DMS114 treated with DMSO at 0.1 percent for 48 hours (cell line): Measurements from ENCODE around the gene ACOX3.
"Not testable (repeated sequence)": the region's sequence is repeated elsewhere in the genome, so short reads cannot be mapped to it uniquely, and the experiment has no call there.

Source experiments
- DNase-seq: peaks from one replicate; lab custom pipeline; 2025; ENCODE audit not compliant: unreplicated experiment; lab: John Stamatoyannopoulos, UW

ACOX3 gene

DNA sequence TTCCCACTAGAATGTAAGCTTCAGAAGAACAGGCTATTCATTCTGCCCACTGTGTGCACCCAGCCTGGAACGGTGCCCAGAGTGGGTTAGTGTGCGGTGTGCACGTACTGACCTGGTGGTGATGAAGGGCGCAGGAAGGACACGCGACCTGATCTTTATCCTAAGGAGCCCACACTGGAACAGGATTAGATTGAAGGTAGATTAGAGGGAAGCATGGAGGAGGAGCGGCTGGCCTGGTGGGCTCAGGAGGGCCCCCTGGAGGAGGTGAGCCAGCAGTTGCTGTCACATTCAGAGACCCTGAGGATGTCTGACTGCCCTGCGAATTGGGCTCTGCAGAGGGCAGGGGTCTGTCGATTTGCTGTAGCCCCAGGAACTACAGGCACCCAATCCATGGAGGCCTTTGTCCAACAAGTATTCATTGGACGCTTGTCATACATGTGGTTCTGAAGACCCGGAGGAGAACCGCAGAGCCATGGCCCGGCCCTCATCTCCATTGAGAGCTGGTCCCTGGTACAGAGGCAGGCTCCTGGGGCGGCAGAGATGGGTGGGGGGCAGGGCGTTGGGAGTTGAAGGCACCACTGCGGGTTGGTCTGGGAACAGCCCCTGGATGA lies 97.8 kb downstream of the ACOX3 start:
- DNase-seq, result no peak

DNA sequence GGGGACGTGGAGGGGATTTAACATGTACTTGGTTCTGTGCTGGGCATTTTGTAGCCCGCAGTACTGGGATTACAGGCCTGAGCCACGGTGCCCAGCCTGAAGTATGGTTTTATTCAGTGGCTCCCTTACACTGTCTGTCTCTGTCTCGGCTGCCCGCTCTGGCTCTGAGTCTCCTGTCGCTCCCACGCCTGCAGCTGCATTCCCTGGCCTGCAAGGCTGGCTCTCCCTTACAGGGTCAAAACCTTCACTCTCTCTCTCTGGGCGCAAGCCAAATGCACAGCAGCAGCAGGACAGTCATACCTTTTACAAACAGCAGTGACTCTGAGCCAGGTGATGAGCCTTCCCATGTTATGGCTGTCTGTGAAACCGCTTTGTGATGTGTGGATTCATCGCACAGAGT lies 98.8 kb downstream of the ACOX3 start:
- DNase-seq, result no peak

DNA sequence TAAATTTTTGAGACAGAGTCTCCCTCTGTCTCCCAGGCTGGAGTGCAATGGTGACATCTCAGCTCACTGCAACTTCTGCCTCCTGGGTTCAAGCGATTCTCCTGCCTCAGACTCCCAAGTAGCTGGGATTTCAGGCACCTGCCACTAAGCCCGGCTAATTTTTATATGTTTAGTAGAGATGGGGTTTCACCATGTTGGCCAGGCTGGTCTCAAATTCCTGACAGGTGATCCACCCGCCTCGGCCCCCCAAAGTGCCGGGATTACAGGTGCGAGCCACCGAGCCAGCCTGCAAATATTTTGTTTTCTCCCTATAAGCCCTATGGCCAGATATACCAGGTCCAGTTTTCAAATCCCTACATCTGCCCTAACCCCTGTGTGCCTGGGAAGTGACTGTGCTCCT lies 99.2 kb downstream of the ACOX3 start:
- DNase-seq, result not testable (repeated sequence)

DNA sequence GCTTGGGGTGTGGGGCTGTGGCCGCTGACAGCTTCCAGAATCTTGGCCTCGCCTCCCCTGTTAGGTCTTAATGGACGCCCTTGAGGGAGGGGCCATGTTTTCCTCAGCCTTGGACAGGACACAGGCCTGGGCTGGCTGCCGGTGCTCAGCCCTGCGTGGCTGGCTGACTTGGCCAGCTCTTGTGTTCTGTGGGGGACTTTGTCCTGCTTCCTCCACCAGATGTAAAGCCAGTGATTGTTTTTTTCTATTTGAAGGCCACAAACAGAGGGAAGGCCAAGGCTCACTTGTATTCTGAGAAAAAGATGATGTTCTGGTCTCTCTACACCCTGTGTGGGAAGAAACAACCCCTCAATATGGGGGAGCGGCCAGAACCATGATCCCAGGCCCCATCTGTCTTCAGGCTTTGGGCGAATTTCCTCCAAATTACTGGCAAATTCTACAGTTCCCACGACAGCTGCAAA lies 99.7 kb downstream of the ACOX3 start:
- no peak for DNase-seq

DNA sequence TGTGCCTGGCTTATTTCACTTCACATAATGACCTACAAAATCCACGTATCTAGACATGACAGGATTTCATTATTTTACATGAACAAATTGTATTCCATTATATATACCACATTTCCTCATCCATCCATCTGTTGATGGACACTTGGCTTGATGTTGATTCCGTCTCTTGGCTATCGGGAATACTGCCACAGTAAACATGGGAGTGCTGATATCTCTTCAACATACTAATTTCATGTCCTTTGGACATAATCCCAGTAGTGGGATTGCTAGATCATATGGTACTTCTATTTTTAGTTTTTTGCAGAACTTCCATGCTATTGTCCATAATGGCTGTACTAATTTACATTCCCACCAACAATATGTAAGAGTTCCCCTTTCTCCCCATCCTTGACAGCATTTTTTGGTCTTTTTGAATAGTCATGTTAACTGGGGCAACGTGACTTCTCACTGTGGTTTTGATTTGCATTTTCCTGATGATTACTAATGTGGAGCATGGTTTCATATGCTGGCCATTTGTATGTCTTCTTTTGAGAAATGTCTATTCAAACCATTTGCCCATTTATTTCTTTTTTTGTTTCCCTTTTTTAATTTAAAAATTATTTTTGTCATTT lies 102.1 kb downstream of the ACOX3 start:
- no peak for DNase-seq

DNA sequence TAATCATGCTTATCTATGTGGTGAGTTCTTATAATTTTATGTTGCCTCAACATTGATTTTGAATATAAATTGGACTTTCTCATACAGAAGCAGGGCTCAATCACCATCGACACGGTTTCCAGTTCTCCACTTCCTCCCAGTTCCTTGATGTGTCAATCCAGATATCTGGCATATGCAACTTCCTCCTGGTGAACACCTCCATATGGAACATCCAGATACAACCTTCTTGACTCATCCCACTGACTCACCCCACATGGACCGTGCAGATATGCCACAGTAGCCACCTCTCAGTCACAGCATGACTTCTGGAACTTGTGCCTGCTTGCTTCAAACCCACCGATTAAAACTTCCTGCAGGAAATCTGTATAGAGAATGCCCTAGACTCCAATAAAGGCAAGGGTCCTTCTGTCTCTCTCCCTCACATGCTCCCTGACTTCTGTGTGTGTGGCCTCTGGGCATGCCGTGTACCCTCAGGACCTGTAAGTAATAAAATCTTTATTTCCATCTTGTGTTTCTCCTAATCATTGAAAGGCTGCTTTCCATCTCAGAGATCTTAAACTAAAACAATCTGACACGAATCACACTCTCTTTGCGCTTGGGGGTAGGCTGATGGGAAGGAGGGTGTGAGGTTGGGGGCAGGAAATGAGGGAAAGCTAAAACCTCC lies 104.0 kb downstream of the ACOX3 start:
- DNase-seq, result no peak

DNA sequence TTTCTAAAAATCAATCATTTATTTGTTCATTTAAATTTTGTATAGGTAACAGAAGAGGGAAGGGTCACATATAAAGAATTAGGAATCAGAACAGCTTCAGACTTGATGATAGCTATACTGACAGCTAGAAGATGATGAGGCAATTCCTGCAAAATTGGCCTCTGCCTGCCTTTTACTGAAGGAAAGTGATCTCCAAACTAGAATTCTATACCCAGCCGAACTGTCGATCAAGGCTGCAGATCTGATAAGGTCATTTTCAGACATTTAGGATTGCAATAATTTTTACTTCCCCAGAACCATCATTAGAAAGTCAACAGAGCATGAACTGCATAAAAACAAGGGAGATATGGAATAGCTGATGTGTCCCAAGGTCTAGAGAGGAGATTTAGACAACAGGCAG lies 104.7 kb downstream of the ACOX3 start:
- no peak for DNase-seq

DNA sequence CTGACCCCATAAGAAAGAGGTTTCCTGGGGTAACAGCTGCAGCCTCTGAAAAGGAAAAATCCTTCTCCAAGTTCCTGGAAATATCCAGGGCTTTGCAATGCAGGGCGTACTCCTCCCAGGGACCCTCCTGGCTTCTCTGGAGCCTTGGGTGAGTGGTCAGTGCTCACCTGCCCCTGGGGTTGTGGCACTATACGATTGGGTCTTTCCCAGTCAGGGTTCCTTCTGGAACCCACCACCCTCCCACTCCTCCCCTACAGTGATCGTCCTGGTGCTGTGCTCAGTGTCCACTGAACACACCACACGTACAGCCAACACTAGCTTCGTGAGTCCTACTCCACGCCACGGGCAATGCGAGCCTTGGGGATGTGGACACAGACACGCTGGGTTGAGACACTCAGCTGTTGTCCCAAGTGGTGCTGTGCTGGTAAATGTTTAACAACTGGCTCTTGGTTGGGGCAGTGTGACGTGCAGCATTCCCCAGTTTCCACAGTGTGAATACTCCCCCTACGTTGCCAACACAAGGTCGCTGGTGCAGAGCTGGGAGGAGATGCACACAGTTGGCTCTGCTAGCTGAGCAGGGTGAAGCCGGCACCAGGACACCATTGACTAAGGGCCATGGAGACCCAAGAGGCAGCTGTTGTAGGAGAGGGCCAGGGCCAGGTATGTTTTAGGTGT lies 105.6 kb downstream of the ACOX3 start:
- no peak for DNase-seq

DNA sequence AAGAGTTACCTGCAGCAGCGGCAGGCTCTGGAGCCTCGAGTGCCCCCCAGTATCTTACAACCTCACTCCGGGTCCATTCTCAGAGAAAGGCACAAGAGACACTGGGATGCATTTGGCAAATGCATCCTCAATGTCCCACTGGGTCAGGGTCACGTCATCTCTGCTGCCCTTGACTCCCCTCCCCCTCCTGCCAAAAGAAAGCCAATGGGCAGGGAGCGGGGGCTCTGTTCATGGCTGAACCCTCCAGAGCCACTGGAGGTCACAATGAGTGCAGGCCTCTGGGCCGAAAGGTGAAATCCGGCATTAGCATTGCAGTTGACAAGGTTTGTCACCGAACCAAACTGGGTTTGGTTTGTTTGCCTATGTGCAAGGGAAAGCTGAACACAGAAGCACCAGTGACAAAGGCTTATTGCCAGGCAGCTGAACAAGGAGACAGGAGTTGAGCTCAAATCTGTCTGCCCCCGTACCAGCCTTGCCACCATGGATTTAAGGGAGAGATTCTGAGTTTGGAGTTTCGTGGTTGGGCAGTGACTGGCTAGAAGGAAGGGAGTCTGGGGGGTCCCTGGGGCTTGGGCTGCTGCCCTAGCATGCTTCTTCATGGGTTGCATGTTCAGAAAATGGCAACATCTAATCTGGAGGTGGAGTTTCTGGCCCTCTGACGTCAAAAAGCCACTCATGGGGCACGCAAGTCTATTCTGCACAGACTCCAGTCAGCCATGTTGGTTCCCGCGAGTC lies 106.6 kb downstream of the ACOX3 start:
- DNase-seq, result no peak

DNA sequence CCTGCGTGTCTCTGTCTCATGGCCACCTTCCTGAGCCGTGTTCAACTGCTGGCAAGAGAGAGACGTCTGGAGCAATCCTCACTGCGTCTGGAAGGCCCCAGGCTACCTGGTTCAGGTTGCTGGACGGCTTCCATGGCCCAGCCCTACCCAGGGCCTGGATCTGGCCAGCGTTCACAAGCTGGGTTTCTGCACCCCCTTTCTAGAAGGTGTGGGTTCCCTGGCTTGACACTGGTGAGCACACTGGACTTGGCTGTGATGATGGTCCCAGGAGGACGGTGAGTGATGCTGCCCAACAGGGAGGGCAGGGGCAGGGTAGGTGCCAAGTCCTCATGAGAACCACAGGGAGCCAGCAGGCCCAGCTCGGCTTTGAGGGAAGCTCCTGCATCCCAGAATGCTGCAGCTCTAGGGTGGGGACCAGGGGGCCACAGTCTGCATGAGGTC lies 107.6 kb downstream of the ACOX3 start:
- DNase-seq, result no peak

DNA sequence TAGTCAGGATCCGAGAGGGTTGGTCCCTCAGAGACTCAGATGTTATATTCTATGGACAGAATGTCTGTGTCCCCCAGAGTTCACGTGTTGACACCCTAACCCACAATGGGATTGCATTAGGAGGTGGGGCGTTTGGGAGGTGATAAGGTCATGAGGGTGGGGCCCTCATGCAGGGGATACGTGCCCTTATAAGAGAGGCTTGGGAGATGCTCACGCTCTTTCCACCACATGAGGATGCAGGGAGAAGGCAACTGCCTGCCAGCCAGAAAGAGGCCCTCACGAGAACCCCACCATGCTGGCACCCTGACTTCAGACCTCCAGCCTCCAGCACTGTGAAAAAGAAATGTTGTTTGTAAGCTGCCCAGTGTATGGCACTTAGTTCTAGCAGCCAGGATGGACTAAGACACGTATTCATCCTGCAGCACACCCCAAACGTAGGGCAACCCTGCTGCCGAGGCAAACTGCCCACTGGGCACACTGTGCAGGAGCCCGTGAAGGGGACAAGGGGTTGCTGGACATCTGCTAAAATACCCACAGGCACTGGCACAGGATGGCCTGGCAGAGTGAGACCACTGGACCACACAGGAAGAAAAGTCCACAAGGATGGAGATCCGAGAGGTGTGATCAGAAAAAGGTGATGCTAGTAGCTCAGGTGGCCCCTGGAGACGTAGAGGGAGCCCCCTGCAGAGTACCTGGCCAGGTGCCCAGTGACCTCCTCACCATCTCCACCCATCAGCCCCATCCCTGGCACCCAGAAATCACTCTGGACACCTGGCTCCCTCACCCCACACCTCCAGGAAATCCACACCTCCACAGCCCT lies 108.3 kb downstream of the ACOX3 start:
- DNase-seq, result no peak

DNA sequence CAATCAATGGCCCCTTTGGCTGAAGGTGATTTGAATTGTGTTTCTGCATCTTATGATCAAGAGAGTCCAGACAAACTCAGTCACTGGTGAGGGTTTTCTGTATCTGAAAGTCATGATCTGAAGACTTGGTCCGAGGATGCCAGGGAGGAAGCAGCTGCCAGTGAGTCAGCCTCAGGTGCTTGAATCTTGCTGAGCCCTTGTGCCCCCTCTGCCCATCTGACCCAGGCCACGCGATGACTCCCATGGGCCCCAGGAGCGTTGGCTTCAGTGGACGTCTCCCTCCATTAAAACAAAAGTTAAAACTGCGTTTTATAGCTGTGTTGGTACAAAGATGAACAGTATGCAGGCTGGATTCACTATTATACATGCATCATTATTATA lies 109.0 kb downstream of the ACOX3 start:
- no peak for DNase-seq

DNA sequence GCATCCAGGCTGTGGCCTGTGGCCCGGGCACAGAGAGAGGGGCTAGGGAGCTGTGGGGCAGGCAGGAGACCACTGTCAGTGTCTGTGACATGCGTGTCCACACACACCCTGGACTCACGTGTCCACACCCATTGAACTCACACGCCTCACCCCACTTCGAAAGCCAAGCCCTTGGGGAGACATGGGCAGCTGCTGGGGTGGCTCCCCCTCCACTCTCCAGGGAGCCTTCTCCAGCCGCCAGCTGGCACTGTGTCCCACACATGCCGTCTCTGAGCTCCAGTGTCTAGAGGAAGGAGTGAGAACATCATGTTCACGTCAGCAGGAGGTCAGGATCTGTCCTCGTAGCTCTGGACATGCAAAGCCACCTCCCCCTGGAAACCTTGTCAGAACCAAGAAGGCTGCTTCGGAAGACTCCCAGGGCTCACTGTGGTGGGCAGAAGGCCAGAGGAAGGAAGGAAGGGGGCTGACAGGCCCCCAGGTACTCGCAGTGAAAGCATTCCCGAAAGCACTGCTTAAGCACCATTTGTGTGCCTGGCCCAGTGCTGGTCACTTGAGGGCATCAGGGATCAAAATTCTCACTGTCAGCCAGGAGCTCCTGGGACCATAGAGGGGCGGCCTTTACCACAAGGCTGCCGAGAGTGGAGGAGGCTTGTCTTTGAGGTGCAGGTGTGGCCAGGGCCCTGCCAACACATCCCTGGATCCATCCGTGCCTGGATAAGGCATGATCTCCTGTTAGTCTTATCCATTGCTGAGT lies 109.5 kb downstream of the ACOX3 start:
- no peak for DNase-seq

DNA sequence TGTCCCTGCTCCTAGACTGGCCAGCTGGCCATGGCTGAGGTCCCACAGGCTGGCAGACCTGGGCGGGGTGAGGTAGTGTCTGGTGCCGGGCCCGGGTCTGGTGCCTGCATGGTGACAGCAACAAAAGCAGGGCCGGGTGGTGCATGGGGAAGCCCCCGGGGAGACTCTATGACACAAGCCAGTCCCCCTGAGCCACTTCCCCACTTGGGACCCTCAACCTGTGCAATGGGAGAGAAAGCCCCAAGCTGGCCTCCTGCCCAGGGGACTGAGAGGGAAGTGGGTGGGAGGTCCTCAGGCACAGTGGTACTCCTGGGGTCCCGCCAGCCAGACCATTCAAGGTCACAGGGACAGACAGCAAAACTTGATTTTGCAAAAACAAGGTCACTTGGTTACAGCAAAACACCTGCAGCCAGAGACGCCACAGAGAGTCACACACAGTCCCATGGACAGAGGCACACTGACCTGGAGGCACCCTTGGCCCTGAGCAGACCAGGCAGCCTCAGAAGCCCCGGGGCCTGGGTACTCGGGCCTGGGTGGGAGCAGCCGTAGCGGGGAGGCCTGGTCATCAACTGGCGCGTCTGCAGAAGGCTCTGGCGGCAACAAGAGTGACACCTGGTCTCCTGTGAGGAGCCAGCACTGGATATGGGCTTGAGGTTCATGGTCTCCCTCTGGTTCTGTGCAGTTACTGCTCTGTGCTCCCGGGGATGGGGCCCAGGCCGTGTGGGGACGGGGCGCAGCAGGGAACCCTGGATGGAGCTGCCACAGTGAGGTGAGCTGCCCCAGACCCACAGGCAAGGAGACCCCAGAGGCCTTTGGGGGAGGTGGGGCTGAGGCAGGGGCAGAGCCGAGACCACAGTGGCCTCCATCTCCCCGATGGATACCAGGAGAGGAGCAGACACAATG lies 110.4 kb downstream of the ACOX3 start:
- DNase-seq, result no peak

DNA sequence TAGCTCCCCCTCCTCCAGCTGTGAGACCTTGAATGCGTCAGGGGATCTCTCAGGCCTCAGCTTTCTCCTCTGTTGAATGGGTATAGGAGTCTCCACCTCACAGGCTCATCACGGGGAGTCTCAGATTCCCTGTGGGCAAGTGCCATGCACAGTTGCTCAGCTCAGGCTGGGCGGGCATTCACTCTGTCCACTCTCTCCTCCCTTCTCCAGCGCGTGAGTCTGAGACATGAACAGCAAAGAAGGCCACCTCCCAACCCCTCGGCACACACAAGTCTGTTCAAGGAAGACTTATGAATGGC lies 111.0 kb downstream of the ACOX3 start:
- DNase-seq, result no peak

DNA sequence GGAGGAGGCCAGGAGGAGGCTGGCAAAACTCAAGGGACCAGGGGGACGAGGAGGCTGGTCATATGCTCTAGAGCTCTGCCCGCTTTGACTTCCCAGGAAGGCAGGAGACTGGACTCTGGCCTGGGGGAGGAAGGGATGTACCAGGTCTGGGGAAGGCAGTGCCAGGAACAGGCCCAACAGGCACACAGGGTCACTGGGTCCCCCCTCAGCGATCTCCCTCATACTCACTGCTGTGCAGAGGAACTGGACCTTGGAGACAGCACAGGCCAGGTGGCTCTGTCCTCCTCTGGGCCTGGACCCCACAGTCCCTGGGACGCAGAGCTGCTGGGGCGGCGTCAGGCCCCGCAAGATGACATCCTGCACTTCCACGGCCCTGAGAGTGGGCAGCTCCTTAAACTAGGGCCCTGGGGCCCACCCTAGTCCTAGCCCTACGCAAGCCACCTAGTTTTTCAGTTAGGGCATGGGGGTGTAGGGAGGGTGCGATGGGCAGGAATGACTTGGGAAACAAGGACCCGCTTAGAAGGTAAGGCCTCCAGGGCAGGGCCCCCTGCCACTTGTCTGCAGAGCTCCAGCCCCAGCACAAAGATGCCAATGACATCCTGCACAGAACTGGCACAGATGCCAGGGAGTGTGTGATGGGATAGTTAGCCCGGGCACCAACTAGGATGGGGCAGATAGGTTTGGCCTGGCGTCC lies 111.5 kb downstream of the ACOX3 start:
- no peak for DNase-seq

DNA sequence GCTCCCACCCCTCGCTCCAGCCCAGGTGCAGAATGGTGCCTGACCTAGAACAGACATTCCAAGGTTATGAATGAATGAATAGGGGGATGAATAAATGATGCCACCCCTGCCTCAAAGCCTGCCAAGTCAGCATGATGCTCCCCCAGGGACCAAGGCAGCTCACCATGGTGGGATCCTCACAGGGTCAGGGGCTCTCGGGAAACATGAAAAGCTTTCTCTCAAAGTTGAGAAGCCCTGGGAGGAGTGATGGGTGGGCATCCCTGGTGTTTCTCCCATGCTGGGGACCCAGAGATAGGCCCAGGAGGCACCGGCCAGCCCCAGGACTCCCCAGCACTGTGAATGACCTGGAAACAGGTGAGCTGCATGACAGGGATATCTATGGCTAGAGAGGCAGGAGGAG lies 112.1 kb downstream of the ACOX3 start:
- no peak for DNase-seq

DNA sequence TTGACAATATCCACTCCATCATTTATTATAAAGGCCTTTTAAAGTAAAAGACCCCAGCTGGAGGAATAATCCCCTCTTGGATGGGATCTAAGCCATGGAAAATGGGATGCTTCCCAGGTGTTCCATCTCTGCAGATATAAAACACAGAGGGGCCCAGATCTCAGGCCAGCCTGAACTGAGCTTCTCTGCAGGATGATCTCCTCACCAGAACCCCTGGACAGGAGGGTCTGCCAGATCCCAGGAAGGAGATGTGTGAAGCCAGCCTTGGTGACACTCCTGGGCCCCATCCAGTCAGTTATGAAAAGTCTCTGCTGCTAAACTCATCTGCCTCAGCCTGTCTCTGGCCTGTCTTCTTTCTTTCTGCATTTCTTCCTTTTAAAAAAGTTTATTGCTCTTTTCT lies 114.3 kb downstream of the ACOX3 start:
- DNase-seq, result no peak
